Activated naive CD8-positive, alpha-beta T cell treated with anti-CD3 and anti-CD28 coated beads, Interleukin-2, amount 50 U/mL, for 24 hours (primary cell): ENCODE measurements around the gene SYNM.
"Not testable (repeated sequence)": the region's sequence is repeated elsewhere in the genome, so short reads cannot be mapped to it uniquely, and the experiment has no call there.

Experiments used
- ATAC-seq: fragments of 150-1000 bp; cut with Tn5 transposase; one replicate; pipeline ENCODE4 v1.10.0; 2021
- DNase-seq: peaks from one replicate; pipeline ENCODE4 v3.0.0; 2021
- H3K27ac Mint-ChIP-seq: one replicate; pipeline ENCODE4 v1.8.0; 2021; ENCODE audit warnings: mild to moderate bottlenecking, mixed read lengths
- H3K27me3 Mint-ChIP-seq: one replicate; pipeline ENCODE4 v1.8.0; 2021; ENCODE audit warnings: mixed read lengths
- H3K36me3 Mint-ChIP-seq: one replicate; pipeline ENCODE4 v1.8.0; 2021; ENCODE audit warnings: low read depth, mixed read lengths
- H3K4me1 Mint-ChIP-seq: one replicate; pipeline ENCODE4 v1.8.0; 2021; ENCODE audit warnings: mixed read lengths
- H3K4me3 Mint-ChIP-seq: one replicate; pipeline ENCODE4 v1.8.0; 2021; ENCODE audit warnings: mild to moderate bottlenecking, moderate library complexity, mixed read lengths
- H3K9me3 Mint-ChIP-seq: one replicate; pipeline ENCODE4 v1.8.0; 2021; ENCODE audit warnings: mixed read lengths

SYNM gene, protein sequence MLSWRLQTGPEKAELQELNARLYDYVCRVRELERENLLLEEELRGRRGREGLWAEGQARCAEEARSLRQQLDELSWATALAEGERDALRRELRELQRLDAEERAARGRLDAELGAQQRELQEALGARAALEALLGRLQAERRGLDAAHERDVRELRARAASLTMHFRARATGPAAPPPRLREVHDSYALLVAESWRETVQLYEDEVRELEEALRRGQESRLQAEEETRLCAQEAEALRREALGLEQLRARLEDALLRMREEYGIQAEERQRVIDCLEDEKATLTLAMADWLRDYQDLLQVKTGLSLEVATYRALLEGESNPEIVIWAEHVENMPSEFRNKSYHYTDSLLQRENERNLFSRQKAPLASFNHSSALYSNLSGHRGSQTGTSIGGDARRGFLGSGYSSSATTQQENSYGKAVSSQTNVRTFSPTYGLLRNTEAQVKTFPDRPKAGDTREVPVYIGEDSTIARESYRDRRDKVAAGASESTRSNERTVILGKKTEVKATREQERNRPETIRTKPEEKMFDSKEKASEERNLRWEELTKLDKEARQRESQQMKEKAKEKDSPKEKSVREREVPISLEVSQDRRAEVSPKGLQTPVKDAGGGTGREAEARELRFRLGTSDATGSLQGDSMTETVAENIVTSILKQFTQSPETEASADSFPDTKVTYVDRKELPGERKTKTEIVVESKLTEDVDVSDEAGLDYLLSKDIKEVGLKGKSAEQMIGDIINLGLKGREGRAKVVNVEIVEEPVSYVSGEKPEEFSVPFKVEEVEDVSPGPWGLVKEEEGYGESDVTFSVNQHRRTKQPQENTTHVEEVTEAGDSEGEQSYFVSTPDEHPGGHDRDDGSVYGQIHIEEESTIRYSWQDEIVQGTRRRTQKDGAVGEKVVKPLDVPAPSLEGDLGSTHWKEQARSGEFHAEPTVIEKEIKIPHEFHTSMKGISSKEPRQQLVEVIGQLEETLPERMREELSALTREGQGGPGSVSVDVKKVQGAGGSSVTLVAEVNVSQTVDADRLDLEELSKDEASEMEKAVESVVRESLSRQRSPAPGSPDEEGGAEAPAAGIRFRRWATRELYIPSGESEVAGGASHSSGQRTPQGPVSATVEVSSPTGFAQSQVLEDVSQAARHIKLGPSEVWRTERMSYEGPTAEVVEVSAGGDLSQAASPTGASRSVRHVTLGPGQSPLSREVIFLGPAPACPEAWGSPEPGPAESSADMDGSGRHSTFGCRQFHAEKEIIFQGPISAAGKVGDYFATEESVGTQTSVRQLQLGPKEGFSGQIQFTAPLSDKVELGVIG (N-terminal part only)

DNA sequence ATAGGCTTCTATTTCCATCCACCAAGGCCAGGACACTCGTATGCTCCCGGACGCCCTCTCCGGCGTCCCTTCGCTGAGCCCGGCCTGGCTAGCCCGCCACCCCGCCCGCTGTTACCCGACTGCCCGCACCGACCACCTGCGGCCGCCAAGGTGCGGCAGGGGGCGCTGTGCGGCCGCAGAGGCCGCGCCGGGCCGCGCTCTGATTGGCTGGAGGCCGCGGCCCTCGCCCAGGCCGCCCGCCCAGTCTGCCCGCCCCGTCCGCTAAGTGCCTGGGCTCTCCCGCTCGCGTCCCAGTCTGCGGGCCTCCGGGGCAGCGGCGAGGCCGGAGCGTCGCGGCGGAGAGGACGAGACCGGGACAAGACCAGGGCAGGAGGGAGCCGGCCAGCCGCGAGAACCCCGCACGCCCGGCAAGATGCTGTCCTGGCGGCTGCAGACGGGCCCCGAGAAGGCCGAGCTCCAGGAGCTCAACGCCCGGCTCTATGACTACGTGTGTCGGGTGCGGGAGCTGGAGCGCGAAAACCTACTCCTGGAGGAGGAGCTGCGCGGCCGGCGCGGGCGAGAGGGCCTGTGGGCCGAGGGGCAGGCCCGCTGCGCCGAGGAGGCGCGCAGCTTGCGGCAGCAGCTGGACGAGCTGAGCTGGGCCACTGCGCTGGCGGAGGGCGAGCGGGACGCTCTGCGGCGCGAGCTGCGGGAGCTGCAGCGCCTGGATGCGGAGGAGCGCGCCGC lies at the start of gene SYNM:
Gene SYNM, plus strand, starts transcription at position 293 of the 726 bp plus-strand sequence. Its CDS starts 120 bp downstream, at position 413.
- peak; percentile 61 for DNase-seq
- Mint-ChIP-seq H3K4me3 (peak within 1 kb of the TSS; percentile 42), H3K27ac (no peak within 1 kb of the TSS), H3K36me3 (no peaks in the 10 kb centered on the region), H3K27me3 (peaks cover 50% of the 10 kb centered on the region), H3K9me3 (no peaks in the 10 kb centered on the region), H3K4me1 (peaks cover 7% of the 10 kb centered on the region)
- peak; percentile 66 for ATAC-seq

DNA sequence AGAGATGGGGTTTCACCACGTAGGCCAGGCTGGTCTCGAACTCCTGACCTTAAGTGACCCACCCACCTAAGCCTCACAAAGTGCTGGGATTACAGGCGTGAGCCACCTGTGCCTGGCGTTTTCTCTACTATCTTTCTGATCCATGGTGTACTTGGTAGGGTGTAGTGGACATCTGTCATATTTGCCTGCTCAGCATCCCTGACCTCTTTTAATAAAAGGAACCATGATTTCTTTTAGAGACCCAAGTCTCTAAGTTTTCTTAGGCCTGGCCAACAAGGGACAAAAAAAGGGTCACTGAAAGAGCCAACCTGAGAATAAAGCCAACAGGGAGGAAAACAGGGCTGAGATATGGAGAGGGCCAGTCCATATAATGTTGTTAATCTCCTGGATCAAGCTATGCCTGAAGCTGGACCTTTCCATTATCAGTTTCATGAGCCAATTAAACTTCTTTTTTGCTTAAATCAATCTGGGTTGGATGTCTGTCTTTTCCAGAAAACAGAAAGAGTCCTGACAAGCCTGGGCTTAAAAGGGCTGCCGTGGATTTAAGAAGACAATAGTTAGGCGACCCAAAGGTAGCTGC lies 49.2 kb upstream of the SYNM start:
- no peaks in the 10 kb centered on the region for H3K9me3 Mint-ChIP-seq
- ATAC-seq (no peak), DNase-seq (no peak)
- H3K4me3 Mint-ChIP-seq, result no peak overlapping the region
- no peaks in the 10 kb centered on the region for H3K36me3 Mint-ChIP-seq
- H3K4me1 Mint-ChIP-seq, result peaks cover 8% of the 10 kb centered on the region
- H3K27me3 Mint-ChIP-seq, result peaks cover 18% of the 10 kb centered on the region
- H3K27ac Mint-ChIP-seq, result no peak overlapping the region

DNA sequence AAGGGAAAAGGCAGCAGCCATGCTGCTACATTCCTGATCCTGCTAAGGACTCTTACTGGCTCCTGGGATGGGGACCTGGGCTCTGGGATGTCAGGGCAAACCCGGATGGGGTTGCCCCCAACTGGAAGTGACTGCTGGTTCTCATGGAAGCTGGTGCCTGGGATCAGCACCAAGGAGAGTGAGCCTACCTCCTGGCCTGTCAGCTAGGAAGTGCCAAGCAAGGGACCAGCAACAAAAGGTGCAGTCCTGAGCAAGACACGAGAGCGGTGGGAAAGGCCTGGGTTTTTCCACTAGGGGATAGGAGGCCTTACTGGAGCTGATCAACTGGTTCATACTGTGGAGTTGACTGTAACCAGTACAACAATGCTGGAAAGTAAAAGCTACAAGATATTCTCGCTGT lies 47.9 kb upstream of the SYNM start:
- H3K36me3 Mint-ChIP-seq, result no peaks in the 10 kb centered on the region
- H3K27ac Mint-ChIP-seq, result no peak overlapping the region
- H3K4me1 Mint-ChIP-seq, result peaks cover 8% of the 10 kb centered on the region
- H3K9me3 Mint-ChIP-seq, result no peaks in the 10 kb centered on the region
- no peak for ATAC-seq
- H3K4me3 Mint-ChIP-seq, result no peak overlapping the region
- no peak for DNase-seq
- H3K27me3 Mint-ChIP-seq, result peaks cover 26% of the 10 kb centered on the region

DNA sequence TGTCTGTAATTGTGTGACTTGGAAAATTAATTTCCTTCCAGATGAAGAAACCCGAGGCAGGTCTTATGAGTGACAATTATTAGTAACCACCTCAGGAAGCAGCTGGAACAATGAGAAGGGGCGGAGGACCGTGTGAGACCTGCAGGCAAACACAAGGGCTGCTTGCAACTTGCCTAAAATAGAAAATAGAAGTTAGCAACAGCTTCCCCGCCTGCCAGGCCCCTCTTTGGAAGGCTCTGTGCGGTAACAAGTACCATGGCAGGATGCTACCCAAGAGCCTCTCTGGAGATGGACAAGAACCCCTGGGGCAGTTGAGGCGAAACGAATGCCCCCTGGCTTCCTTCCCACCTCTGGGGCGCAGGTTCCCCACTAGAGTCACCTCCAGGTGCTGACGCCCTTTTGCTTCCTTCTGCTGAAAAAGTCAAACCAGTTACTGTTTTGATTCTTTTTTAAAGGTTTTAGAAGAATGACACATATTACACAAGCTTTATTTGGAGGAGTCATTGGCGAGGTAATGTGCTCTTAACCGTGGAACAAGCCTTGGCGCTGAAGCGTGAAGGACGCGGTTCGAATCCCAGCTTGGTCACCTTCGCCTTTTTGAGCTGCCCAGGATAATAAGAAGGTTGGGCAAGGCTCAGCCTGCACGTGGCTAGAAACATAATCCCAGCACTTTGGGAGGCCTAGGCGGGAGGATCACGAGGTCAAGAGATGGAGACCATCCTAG lies 47.0 kb upstream of the SYNM start:
- Mint-ChIP-seq H3K4me1 (peaks cover 4% of the 10 kb centered on the region), H3K27ac (no peak overlapping the region), H3K9me3 (no peaks in the 10 kb centered on the region), H3K4me3 (peak overlapping the region; percentile 60), H3K27me3 (peaks cover 33% of the 10 kb centered on the region), H3K36me3 (no peaks in the 10 kb centered on the region)
- DNase-seq (no peak), ATAC-seq (no peak)

DNA sequence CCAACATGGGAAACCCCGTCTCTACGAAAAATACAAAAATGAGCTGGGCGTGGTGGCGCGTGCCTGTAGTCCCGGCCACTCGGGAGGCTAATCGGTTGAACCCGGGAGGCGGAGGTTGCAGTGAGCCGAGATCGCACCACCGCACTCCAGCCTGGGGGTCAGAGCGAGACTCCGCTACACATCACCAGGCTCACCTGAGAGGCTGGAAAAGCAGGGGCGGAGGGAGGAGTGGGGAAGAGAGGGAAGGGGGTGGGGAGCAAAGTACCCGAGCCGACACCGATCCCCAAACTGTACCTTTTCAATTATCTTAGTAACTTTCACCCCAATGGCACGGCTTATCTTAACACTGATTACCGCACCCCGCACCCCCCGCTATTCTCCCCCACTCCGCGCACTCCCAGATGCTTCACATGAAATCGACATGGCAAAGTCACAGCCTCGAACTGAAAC lies 46.4 kb upstream of the SYNM start:
- peaks cover 33% of the 10 kb centered on the region for H3K27me3 Mint-ChIP-seq
- peaks cover 4% of the 10 kb centered on the region for H3K4me1 Mint-ChIP-seq
- ATAC-seq (no peak), DNase-seq (no peak)
- H3K4me3 Mint-ChIP-seq, result peak overlapping the region; percentile 60
- no peaks in the 10 kb centered on the region for H3K36me3 Mint-ChIP-seq
- no peaks in the 10 kb centered on the region for H3K9me3 Mint-ChIP-seq
- no peak overlapping the region for H3K27ac Mint-ChIP-seq

DNA sequence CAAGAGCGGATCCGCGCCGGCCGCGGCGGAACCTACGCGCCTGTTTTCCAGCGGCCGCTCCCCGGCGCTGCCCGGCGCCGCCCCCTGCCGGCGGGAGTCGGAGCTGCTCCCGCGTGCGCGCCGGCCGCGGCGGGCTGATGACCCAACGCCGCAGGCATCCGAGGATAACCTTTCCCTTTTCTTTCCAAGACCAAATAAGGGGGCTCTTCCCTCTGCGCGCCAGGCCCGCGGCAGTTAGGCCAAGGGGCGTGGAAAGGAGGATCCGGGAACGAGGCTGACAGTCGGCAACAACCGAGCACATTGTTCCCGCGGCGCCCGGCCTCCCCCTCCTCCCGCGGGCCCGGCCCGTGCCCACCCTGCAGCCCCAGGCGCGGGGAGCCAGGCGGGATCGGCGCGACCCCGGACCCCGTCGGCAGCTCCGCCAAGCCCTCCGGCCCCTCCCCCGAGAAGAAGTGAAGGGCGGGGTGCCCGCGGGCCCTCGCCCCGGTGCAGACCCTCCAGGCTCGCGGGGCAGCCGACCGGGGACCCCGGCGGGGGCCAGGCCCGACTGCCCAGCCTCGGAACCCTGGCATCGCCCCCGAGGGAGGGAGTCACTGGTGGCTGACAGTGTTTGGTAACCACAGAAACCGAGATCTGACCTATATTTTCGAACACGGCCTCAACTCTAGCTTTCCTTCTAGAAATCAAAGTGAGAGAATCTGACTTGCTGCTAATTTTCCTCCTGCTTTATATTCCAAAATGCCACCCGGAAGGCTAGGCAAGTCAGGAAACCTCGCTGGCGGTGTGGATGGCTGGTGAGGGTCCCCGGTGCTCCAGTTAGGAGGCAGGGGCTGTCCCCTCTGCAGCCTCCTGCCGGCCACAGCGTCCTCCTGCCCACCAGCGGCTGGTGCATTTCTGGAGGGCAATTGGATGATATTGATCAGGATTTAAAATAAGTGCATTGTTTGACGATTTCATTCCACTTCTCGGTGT lies 45.6 kb upstream of the SYNM start:
- Mint-ChIP-seq H3K4me3 (peak overlapping the region; percentile 63), H3K27ac (no peak overlapping the region), H3K9me3 (no peaks in the 10 kb centered on the region), H3K4me1 (peaks cover 4% of the 10 kb centered on the region), H3K27me3 (peaks cover 35% of the 10 kb centered on the region), H3K36me3 (no peaks in the 10 kb centered on the region)
- ATAC-seq (peak; percentile 68), DNase-seq (peak; percentile 63)

DNA sequence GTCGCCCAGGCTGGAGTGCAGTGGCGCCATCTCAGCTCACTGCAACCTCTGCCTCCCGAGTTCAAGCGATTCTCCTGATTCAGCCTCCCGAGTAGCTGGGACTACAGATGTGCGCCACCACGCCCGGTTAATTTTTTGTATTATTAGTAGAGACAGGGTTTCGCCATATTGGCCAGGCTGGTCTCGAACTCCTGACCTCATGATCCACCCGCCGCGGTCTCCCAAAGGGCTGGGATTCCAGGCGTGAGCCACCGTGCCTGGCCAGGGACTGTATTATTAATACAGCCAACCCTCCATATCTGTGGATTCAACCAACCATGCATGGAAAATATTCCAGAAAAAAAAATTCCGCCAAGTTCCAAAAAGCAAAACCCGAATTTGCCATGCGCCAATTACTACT lies 44.7 kb upstream of the SYNM start:
- not testable (repeated sequence) for H3K4me3 Mint-ChIP-seq, H3K9me3 Mint-ChIP-seq, H3K36me3 Mint-ChIP-seq, H3K27ac Mint-ChIP-seq, DNase-seq, ATAC-seq, H3K4me1 Mint-ChIP-seq
- H3K27me3 Mint-ChIP-seq, result peaks cover 39% of the 10 kb centered on the region

DNA sequence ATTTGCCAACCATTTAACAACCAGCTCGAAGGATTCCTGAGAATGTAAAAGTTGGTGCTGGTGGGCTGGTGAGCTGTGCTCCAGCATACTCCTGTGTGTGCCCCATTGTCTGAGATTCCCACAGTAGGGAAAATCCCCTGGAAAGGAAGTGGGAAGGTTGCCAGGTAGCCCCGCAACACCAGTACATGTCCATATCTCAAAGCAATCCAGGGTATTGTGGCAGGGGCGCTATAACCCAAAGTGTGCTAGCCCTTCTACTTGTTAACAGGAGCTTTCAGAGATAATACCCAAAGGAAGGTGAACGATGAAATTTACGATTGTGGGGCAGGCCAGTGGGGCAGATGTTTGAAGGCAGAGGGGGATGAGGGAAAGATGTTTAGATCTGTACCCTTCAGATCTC lies 42.7 kb upstream of the SYNM start:
- no peak overlapping the region for H3K4me3 Mint-ChIP-seq
- peaks cover 4% of the 10 kb centered on the region for H3K4me1 Mint-ChIP-seq
- no peak for DNase-seq
- no peaks in the 10 kb centered on the region for H3K9me3 Mint-ChIP-seq
- H3K27ac Mint-ChIP-seq, result no peak overlapping the region
- peaks cover 39% of the 10 kb centered on the region for H3K27me3 Mint-ChIP-seq
- ATAC-seq, result no peak
- no peaks in the 10 kb centered on the region for H3K36me3 Mint-ChIP-seq

DNA sequence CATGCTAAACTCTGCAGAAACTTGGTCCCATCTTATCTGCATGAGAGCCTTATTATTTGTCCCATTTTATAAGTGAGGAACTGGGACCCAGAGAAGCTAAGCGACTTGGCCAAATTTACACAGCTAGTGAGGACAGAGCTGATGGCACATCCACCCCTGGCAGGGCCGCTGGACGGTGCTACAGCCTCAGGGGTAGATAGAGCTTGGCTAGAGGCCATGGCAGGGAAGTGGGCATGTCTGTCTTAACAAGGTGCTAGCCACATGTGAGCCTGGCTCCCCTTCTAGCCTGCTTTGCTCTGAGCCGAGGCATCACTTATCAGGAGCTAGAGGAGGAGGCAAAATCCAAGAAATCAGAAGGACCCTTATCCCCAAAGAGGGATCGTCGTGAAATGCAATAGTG lies 36.7 kb upstream of the SYNM start:
- H3K4me3 Mint-ChIP-seq, result no peak overlapping the region
- DNase-seq (no peak), ATAC-seq (no peak)
- no peak overlapping the region for H3K27ac Mint-ChIP-seq
- peaks cover 9% of the 10 kb centered on the region for H3K27me3 Mint-ChIP-seq
- no peaks in the 10 kb centered on the region for H3K4me1 Mint-ChIP-seq
- H3K9me3 Mint-ChIP-seq, result no peaks in the 10 kb centered on the region
- H3K36me3 Mint-ChIP-seq, result no peaks in the 10 kb centered on the region

DNA sequence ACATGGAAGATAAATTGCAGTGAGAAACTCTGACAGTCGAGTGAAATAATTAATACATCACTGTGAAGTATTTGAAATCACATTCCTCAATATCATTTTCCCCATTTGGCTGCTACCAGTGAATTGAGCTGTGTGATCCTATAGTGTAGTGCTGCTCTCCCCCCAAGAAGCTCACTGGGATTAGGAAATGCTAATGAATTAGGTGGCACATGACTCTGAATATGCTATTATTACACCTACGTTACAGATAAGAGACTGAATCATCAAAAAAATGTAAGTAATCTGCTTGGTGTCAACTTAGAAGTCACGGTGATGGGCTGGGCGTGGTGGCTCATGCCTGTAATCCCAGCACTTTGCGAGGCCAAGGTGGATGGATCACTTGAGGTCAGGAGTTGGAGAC lies 34.7 kb upstream of the SYNM start:
- no peaks in the 10 kb centered on the region for H3K9me3 Mint-ChIP-seq
- H3K4me1 Mint-ChIP-seq, result no peaks in the 10 kb centered on the region
- no peak overlapping the region for H3K27ac Mint-ChIP-seq
- DNase-seq, result no peak
- H3K36me3 Mint-ChIP-seq, result no peaks in the 10 kb centered on the region
- no peak for ATAC-seq
- peaks cover 3% of the 10 kb centered on the region for H3K27me3 Mint-ChIP-seq
- H3K4me3 Mint-ChIP-seq, result no peak overlapping the region

DNA sequence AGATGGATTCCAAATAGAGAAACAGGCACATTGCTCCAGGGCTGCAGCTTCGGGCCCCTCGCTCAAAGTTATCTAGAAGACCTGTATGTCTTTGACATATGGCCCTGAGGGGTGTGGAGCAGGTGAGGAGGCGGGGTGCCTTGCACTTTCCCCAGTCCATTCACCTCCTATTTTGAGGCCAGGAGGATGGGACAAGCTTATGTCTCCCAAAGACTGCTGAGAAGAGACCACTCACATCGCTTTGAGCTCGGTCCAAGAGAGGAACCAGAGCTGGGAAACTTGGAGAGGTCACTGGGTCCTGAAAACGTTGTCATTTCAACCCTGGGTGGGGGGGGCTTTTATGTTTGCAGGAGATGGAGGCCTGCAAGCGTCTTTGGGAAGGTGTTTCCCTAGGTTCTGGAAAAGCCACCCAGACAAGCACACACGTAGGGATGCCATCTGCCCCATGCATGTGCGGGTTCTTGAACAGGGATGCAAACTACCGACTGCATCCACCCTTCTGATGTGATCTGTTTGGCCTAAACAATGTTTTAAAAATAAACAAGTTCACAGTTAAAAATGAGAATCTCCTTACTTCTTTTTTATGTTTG lies 33.7 kb upstream of the SYNM start:
- ATAC-seq (no peak), DNase-seq (no peak)
- Mint-ChIP-seq H3K9me3 (no peaks in the 10 kb centered on the region), H3K36me3 (no peaks in the 10 kb centered on the region), H3K27me3 (no peaks in the 10 kb centered on the region), H3K4me1 (no peaks in the 10 kb centered on the region), H3K4me3 (no peak overlapping the region), H3K27ac (no peak overlapping the region)
